ENCODE data around the gene TCF7. TPM values are rescaled to one million over a fixed set of nuclear protein-coding genes. Genes with fewer than 3 reads are reported as not detected.

TCF7 gene
- total RNA-seq, 1 donor from 2014 or later: 3.0 TPM

GRCh38 chr5:134143431-134143830 lies 28.9 kb downstream of the TCF7 start:
- no peak for DNase-seq
- Histone ChIP-seq H3K36me3 (peaks cover 50% of the 10 kb centered on the region), H3K27me3 (ENCODE audit: low read depth) (no peaks in the 10 kb centered on the region), H3K9me3 (replicated peaks) (no peaks in the 10 kb centered on the region), H3K4me1 (peaks cover 51% of the 10 kb centered on the region), H3K27ac (replicated peaks) (no peak overlapping the region), H3K4me3 (no peak overlapping the region)
- intact Hi-C loops (cut with micrococcal nuclease): loop anchor here (5.0 kb wide), 1 partner anchor 101 kb away; no protein-coding TSS in a partner anchor
- no peak for TF ChIP-seq CTCF (IDR thresholded peaks at IDR 0.05; ENCODE audit: borderline replicate concordance)

GRCh38 chr5:134143944-134144941 lies 29.8 kb downstream of the TCF7 start:
- no peaks in the 10 kb centered on the region for H3K9me3 ChIP-seq (replicated peaks)
- DNase-seq: no peak
- H3K27me3 ChIP-seq (ENCODE audit: low read depth): no peaks in the 10 kb centered on the region
- H3K36me3 ChIP-seq: peaks cover 53% of the 10 kb centered on the region
- H3K4me1 ChIP-seq: peaks cover 50% of the 10 kb centered on the region
- no peak for TF ChIP-seq CTCF (IDR thresholded peaks at IDR 0.05; ENCODE audit: borderline replicate concordance)
- intact Hi-C loops (cut with micrococcal nuclease): loop anchor here (5.0 kb wide), 1 partner anchor 102 kb away; no protein-coding TSS in a partner anchor
- H3K4me3 ChIP-seq: no peak overlapping the region
- H3K27ac ChIP-seq (replicated peaks): no peak overlapping the region

- Histone ChIP-seq H3K9me3 (replicated peaks) (no peaks in the 10 kb centered on the region), H3K36me3 (peaks cover 47% of the 10 kb centered on the region), H3K4me1 (peaks cover 50% of the 10 kb centered on the region), H3K27ac (replicated peaks) (no peak overlapping the region), H3K27me3 (ENCODE audit: low read depth) (no peaks in the 10 kb centered on the region), H3K4me3 (no peak overlapping the region)
- intact Hi-C loops (cut with micrococcal nuclease): no loop called here
- no peak for DNase-seq
- no peak for TF ChIP-seq CTCF (IDR thresholded peaks at IDR 0.05; ENCODE audit: borderline replicate concordance)
Measured at GRCh38 chr5:134145041-134145757, 30.7 kb downstream of the TCF7 start.

- H3K27ac ChIP-seq (replicated peaks): no peak overlapping the region
- DNase-seq: peak; percentile 69
Measured at GRCh38 chr5:134145779-134146581, 31.5 kb downstream of the TCF7 start.

More at GRCh38 chr5:134145779-134146581, 31.5 kb downstream of the TCF7 start:
- Histone ChIP-seq H3K9me3 (replicated peaks) (no peaks in the 10 kb centered on the region), H3K27me3 (ENCODE audit: low read depth) (no peaks in the 10 kb centered on the region), H3K4me3 (no peak overlapping the region), H3K4me1 (peaks cover 50% of the 10 kb centered on the region), H3K36me3 (peaks cover 49% of the 10 kb centered on the region)
- TF ChIP-seq CTCF (IDR thresholded peaks at IDR 0.05; ENCODE audit: borderline replicate concordance): peak; percentile 98
- intact Hi-C loops (cut with micrococcal nuclease): no loop called here

Measured in left ventricle myocardium inferior (tissue), 1 donor.